PFSK-1 (cell line): ENCODE measurements around the gene STAT6.
A peak's percentile ranks its signal among the peaks of the same experiment; 100 is the strongest.

Source experiments
- FOXP2 ChIP-seq: optimal IDR thresholded peaks from 2 replicates; pipeline ENCODE3; 2011; ENCODE audit warnings: borderline replicate concordance, control low read depth, inconsistent platforms; ENCODE audit not compliant: insufficient read depth; ENCODE audit errors: extremely low read length, extremely low read depth
- POLR2AphosphoS5 ChIP-seq: IDR thresholded peaks from 2 replicates; pipeline ENCODE4 v1.6.1; 2012; ENCODE audit warnings: low read depth, mild to moderate bottlenecking, control low read depth, low read length, moderate library complexity
- SIN3A ChIP-seq: IDR thresholded peaks from 2 replicates; pipeline ENCODE4 v1.6.1; 2012; ENCODE audit warnings: mild to moderate bottlenecking, low read length, moderate library complexity, borderline replicate concordance; ENCODE audit not compliant: insufficient read depth
- TAF1 ChIP-seq: IDR thresholded peaks from 2 replicates; pipeline ENCODE4 v1.6.1; 2012; ENCODE audit warnings: low read length, control low read depth, borderline replicate concordance; ENCODE audit not compliant: insufficient read depth
- TF ChIP-seq, protein P1 (sequence below), 2 experiments: IDR thresholded peaks; 2 replicates each; pipeline versions ENCODE4 v1.6.1 to v1.8.0; 2011 to 2012; ENCODE audit warnings: low read depth in 2 of 2, low read length in 2 of 2, control low read depth in 1 of 2, inconsistent platforms in 1 of 2, mild to moderate bottlenecking in 1 of 2, moderate library complexity in 1 of 2; ENCODE audit not compliant: insufficient read depth in 1 of 2

STAT6 gene

DNA sequence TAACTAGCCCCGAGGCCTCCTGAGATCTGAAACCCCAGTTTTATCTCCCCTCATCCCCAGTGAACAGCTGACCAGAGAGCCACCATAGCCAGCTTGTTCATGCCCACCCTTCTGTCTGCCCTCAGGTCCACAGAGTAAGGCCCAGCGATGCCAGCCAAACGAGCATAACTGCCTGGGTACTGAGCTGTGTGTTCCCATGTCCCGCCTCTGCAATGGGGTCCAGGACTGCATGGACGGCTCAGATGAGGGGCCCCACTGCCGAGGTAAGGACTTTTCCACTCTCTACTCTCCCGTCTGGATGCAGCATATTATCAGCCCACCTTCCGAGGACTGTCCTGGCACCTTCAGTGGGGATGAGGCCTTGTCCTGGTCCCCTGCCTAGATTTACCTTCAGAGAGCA lies 30.1 kb upstream of the STAT6 start:
- TF ChIP-seq FOXP2 (no peak), SIN3A (no peak)

DNA sequence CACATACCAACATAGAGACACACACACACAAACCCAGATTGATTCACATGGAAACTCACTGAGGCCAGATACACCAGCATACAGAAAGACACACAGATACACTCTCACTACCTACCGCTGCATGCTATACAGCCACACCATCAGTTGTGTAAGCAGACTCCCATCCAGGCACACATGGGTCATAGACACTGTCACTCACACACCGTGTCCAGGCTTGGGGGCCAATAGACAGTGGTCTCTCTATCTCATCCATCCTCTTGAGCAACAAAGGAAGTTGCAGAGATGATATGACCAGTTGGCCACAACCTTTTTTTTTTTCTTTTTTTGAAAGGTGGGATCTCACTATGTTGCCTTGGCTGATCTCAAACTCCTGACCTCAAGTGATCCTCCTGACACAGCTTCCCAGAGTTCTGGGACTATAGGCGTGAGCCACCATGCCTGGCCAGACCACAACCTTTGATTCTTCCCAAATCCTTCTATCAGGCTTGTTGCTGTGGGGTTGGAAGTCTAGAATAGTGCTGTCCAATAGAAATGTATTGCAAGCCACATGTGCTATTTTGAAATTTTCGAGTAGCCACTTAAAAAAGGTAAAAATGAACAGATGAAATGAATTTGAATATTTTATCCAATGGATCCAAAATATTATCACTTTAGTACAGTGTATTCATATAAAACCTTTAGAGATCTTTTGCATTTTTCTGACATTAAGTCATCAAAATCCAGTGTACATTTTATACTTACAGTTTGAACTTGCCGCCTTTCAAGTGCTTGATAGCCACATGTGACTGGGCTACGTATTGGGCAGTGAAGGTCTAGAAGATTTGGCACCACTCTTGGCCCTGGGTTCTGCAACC lies 28.9 kb upstream of the STAT6 start:
- TF ChIP-seq, protein P1, sequence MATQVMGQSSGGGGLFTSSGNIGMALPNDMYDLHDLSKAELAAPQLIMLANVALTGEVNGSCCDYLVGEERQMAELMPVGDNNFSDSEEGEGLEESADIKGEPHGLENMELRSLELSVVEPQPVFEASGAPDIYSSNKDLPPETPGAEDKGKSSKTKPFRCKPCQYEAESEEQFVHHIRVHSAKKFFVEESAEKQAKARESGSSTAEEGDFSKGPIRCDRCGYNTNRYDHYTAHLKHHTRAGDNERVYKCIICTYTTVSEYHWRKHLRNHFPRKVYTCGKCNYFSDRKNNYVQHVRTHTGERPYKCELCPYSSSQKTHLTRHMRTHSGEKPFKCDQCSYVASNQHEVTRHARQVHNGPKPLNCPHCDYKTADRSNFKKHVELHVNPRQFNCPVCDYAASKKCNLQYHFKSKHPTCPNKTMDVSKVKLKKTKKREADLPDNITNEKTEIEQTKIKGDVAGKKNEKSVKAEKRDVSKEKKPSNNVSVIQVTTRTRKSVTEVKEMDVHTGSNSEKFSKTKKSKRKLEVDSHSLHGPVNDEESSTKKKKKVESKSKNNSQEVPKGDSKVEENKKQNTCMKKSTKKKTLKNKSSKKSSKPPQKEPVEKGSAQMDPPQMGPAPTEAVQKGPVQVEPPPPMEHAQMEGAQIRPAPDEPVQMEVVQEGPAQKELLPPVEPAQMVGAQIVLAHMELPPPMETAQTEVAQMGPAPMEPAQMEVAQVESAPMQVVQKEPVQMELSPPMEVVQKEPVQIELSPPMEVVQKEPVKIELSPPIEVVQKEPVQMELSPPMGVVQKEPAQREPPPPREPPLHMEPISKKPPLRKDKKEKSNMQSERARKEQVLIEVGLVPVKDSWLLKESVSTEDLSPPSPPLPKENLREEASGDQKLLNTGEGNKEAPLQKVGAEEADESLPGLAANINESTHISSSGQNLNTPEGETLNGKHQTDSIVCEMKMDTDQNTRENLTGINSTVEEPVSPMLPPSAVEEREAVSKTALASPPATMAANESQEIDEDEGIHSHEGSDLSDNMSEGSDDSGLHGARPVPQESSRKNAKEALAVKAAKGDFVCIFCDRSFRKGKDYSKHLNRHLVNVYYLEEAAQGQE (IDR thresholded peaks at IDR 0.05; ENCODE audit: insufficient read depth in 1 of 2, low read depth in 2 of 2, low read length in 2 of 2) = no peak
- TF ChIP-seq TAF1 (no peak), POLR2AphosphoS5 (no peak), FOXP2 (no peak), SIN3A (no peak)

DNA sequence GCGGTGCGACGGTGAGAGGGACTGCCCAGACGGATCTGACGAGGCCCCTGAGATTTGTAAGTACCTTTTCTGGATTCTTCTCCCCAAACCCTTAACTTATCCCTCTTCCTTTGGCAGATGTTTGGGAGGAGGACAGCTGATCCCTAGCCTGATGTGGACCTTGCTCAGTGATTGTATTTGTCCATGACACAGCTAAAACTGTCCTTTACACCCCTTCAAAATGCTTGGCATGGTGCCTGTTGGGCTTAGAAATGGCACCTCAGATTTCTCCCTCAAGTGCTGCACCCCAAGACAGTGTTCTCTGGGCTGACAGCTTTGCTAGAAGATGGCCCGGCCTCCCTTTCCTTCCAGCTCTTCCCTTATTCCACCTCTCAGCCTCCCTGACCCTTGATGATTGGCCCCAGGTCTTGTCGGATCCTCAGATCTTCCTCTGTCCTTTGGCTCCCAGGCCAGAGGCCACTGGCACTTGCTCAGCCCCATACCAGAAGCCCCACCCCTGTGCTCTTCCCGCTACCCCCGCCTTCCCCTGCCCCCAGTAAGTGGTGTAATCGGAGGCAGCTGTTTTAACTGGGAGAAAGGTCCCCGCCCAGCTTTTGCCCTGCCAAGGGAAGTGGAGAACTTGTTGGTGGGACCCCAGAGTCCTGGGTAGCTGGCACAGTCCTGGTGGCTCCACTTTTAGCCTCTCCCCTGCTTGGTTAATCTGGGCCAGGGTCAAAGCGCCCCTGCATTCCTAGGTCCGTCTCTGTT lies 27.5 kb upstream of the STAT6 start:
- TF ChIP-seq, protein P1 (IDR thresholded peaks at IDR 0.05; ENCODE audit: insufficient read depth in 1 of 2, low read depth in 2 of 2, low read length in 2 of 2) = no peak
- TF ChIP-seq TAF1 (no peak), SIN3A (no peak), FOXP2 (no peak), POLR2AphosphoS5 (no peak)

DNA sequence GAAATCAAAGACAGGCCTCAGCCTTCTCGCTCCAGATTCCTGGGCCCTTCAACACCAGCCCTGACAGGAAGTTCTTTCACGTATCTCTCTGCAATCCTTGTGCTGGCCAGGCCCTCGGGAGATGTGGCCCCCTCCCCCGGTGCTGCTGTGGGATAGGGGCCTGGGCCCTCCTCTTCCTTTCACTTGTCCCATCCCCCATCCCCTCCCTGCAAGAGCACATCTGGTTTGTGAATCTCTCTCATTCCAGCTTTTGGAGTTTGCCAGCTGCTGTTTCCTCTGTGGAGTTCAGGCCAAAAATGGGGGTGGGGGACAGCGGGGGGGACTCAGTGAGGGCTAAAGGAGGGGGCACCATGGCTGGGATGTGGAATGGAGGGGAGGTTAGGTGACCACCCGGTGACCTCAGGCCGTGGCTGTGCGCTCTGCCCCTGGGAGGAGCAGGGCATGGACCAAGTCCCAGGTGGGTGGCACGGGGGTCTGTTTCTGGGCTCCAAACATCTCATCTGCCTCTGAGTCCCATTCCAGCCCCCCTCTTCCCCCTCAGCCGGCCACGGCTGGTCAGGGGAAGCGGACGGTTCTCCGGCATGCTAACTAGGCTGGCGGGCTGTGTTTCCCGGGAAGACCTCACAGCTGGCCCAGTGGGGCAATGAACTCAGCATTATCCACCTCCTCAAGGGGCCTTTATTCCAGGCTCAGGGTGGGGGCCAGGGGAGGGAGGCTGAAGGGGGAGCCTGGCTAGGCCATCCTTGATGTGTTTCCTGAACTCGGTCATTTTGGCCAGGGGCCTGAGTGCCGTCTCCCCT lies 24.6 kb upstream of the STAT6 start:
- TF ChIP-seq FOXP2 (peak; percentile 57), POLR2AphosphoS5 (no peak)

DNA sequence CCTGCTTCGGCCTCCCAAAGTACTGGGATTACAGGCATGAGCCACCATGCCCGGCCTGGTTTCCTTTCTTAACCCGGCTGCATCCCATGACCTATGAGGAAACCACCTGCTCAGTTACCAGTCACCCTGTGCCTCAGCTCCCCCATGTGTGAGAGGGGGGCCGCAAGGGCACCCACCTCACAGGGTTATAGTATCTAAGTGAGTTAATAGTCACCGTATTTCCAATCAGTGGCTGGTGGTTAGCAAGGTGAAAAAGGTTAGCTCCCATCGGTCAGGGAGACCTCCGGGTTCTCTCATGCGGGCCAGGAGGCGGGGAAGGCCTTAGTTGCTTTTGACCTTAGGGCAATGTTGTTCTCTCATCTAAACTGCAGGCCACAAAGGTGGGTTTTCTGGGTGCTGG lies 23.8 kb upstream of the STAT6 start:
- TF ChIP-seq FOXP2 (no peak), TAF1 (no peak), SIN3A (no peak), POLR2AphosphoS5 (no peak)
- TF ChIP-seq, protein P1 (IDR thresholded peaks at IDR 0.05; ENCODE audit: insufficient read depth in 1 of 2, low read depth in 2 of 2, low read length in 2 of 2) = no peak

DNA sequence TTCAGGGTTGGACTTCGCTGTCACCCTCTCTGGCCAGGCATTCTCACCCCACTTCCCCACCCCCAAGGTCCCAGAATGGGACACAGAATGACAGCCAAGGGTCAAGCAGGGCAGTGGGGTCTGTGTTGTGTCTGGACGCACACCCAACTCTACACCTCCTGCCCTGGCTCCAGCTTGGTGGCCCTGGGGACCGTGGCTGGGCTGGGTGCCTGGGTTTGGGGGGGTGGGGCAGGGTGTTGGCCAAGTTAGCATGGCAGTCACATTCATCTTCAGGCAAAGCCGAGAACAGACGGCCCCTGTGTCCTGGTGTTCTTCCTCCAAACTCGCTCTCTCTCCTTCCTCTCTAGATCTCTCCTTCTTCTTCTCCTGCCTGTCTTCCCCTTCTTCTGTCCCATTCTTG lies 22.8 kb upstream of the STAT6 start:
- TF ChIP-seq SIN3A = no peak
- TF ChIP-seq TAF1 = no peak
- no peak for TF ChIP-seq POLR2AphosphoS5
- TF ChIP-seq, protein P1 (IDR thresholded peaks at IDR 0.05; ENCODE audit: insufficient read depth in 1 of 2, low read depth in 2 of 2, low read length in 2 of 2) = no peak
- TF ChIP-seq FOXP2 = no peak
